Hepatocyte (in vitro differentiated cells): Measurements from ENCODE around the gene KLC1.

Experiments used
- EZH2 ChIP-seq: fragments of 200-600 bp; sonication (generic); IDR thresholded peaks from 2 replicates; pipeline ENCODE4 v1.6.1; 2016; ENCODE audit warnings: antibody characterized with exemption, mild to moderate bottlenecking, borderline replicate concordance
- TF ChIP-seq, protein P1 (sequence below): fragments of 200-600 bp; sonication (generic); IDR thresholded peaks from 2 replicates; pipeline ENCODE4 v1.5.1; 2016; ENCODE audit warnings: antibody characterized with exemption, mild to moderate bottlenecking; ENCODE audit not compliant: poor library complexity

DNA sequence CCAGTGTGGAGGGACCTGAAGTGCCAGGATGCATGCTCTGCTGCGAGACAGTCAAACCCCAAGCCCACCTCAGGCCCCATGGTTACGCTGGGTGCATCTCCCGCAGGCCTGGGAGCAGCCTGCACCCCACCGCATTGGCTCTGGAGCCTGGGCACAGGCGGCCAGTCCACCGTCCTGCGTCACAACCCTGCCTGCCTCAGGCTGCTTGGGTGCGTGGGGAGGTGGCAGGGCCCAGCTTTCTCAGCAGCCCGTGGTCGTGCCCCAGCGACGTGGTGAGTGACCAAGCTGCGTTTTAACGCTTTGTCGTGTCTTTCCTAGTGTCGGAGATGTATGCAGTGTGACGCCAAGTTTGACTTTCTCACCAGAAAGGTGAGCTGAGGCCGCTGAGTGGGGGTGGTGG is 97.5 kb downstream of the KLC1 start:
- TF ChIP-seq, protein P1, sequence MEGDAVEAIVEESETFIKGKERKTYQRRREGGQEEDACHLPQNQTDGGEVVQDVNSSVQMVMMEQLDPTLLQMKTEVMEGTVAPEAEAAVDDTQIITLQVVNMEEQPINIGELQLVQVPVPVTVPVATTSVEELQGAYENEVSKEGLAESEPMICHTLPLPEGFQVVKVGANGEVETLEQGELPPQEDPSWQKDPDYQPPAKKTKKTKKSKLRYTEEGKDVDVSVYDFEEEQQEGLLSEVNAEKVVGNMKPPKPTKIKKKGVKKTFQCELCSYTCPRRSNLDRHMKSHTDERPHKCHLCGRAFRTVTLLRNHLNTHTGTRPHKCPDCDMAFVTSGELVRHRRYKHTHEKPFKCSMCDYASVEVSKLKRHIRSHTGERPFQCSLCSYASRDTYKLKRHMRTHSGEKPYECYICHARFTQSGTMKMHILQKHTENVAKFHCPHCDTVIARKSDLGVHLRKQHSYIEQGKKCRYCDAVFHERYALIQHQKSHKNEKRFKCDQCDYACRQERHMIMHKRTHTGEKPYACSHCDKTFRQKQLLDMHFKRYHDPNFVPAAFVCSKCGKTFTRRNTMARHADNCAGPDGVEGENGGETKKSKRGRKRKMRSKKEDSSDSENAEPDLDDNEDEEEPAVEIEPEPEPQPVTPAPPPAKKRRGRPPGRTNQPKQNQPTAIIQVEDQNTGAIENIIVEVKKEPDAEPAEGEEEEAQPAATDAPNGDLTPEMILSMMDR, result no peak
- TF ChIP-seq EZH2, result no peak
